Keratinocyte (primary cell): ENCODE measurements around the gene CTDSP1. TPM values are rescaled to one million over a fixed set of nuclear protein-coding genes. Genes with fewer than 3 reads are reported as not detected.
A peak's percentile ranks its signal among the peaks of the same experiment; 100 is the strongest.

Experiments
- DNase-seq: peaks from one replicate; pipeline ENCODE4 v3.0.0-alpha.2; 2011; ENCODE audit warnings: low read depth, missing footprints, low spot score
- FAIRE-seq: peaks from 2 replicates; lab custom pipeline; 2011; peaks lifted over from hg19 to GRCh38; lab: Jason Lieb, UNC
- H2AFZ ChIP-seq: 2 replicates; pipeline ENCODE4 v1.6.0; 2012; ENCODE audit warnings: low read length, control low read depth, inconsistent platforms; ENCODE audit not compliant: control insufficient read depth
- H3K27ac ChIP-seq: 2 replicates; pipeline ENCODE4 v1.5.1; 2011; ENCODE audit warnings: low read length; ENCODE audit not compliant: control insufficient read depth, insufficient read depth
- H3K27me3 ChIP-seq: 3 replicates; pipeline ENCODE4 v1.6.0; 2011; ENCODE audit warnings: low read length; ENCODE audit not compliant: control insufficient read depth, insufficient read depth; ENCODE audit errors: extremely low read depth
- H3K36me3 ChIP-seq, 2 experiments: 2 replicates in 1 of 2; 3 replicates in 1 of 2; pipeline ENCODE4 v1.5.1; 2011; ENCODE audit warnings: low read length in 2 of 2, mild to moderate bottlenecking in 1 of 2; ENCODE audit not compliant: control insufficient read depth in 2 of 2, insufficient read depth in 2 of 2; ENCODE audit errors: extremely low read depth in 1 of 2
- H3K4me1 ChIP-seq: 3 replicates; pipeline ENCODE4 v1.5.1; 2011; ENCODE audit warnings: low read length; ENCODE audit not compliant: control insufficient read depth, insufficient read depth; ENCODE audit errors: extremely low read depth
- H3K4me2 ChIP-seq: 3 replicates; pipeline ENCODE4 v1.6.0; 2011; ENCODE audit warnings: low read depth, low read length; ENCODE audit not compliant: control insufficient read depth, insufficient read depth; ENCODE audit errors: extremely low read depth
- H3K4me3 ChIP-seq, 3 experiments: fragments of 200-600 bp in 1 of 3; sonication (generic) in 1 of 3; 2 replicates in 2 of 3; 3 replicates in 1 of 3; pipeline ENCODE4 v1.5.1; 2011 to 2016; ENCODE audit warnings: low read length in 3 of 3, mild to moderate bottlenecking in 3 of 3, control low read depth in 2 of 3, inconsistent platforms in 1 of 3, low read depth in 1 of 3, mixed read lengths in 1 of 3, mixed run types in 1 of 3, moderate library complexity in 1 of 3; ENCODE audit not compliant: control insufficient read depth in 2 of 3, insufficient read depth in 2 of 3; ENCODE audit errors: extremely low read depth in 1 of 3
- H3K79me2 ChIP-seq: 2 replicates; pipeline ENCODE4 v1.6.0; 2012; ENCODE audit warnings: low read length; ENCODE audit not compliant: control insufficient read depth, insufficient read depth
- H3K9ac ChIP-seq: 3 replicates; pipeline ENCODE4 v1.6.0; 2011; ENCODE audit warnings: low read length; ENCODE audit not compliant: control insufficient read depth, insufficient read depth; ENCODE audit errors: extremely low read depth
- H3K9me1 ChIP-seq: 3 replicates; pipeline ENCODE4 v1.6.0; 2011; ENCODE audit warnings: low read length; ENCODE audit not compliant: control insufficient read depth, insufficient read depth; ENCODE audit errors: extremely low read depth
- H3K9me3 ChIP-seq: 2 replicates; pipeline ENCODE4 v1.5.1; 2012; ENCODE audit warnings: low read depth, low read length; ENCODE audit not compliant: control insufficient read depth
- H4K20me1 ChIP-seq: 3 replicates; pipeline ENCODE4 v1.6.0; 2011; ENCODE audit warnings: low read length; ENCODE audit not compliant: control insufficient read depth, insufficient read depth; ENCODE audit errors: extremely low read depth
- CTCF ChIP-seq, 3 experiments: IDR thresholded peaks in 1 of 3; conservative IDR thresholded peaks in 1 of 3; optimal IDR thresholded peaks in 1 of 3; 2 replicates in 2 of 3; 3 replicates in 1 of 3; pipeline versions ENCODE3 to v1.5.1; 2011; ENCODE audit warnings: low read length in 3 of 3, mild to moderate bottlenecking in 3 of 3, moderate library complexity in 2 of 3, control low read depth in 1 of 3, inconsistent platforms in 1 of 3; ENCODE audit not compliant: insufficient read depth in 2 of 3; ENCODE audit errors: extremely low read depth in 1 of 3
- EZH2 ChIP-seq: IDR thresholded peaks from one replicate; pipeline ENCODE4 v1.6.1; 2012; ENCODE audit warnings: inconsistent platforms, mild to moderate bottlenecking, low read length, moderate library complexity
- dilution Hi-C: fragments of 300-500 bp; cut with MboI; formaldehyde crosslinking; loops from one replicate; pipeline ENCODE4 v1.7.0; 2020; ENCODE audit warnings: low sequenced_read_pairs; ENCODE audit not compliant: extremely low pct_ligation_motif_present
- polyA minus RNA-seq, 3 experiments: library from RNA; depleted of rRNA, polyadenylated mRNA; stranded (reverse); fragments of >200 nt; gene quantifications; 1 replicate in 1 of 3; 2 replicates in 1 of 3; 3 replicates in 1 of 3; pipeline ENCODE4 v1.2.3, GENCODE V29; 2011
- polyA plus RNA-seq, 5 experiments: library from polyadenylated mRNA; depleted of rRNA in 3 of 5; stranded (reverse) in 3 of 5; stranded (forward) in 1 of 5; unstranded in 1 of 5; fragments of >200 nt; gene quantifications; 1 replicate in 1 of 5; 2 replicates in 3 of 5; 3 replicates in 1 of 5; pipeline versions ENCODE4 v1.2.1 to v1.2.3, GENCODE V29; 2011 to 2012; ENCODE audit warnings: missing spikeins in 2 of 5, low read depth in 1 of 5, low replicate concordance in 1 of 5

CTDSP1 gene
- polyA plus RNA-seq: 38.7 to 47.1 TPM (median 46.4 TPM) in 3 replicates
- polyA plus RNA-seq (2011; ENCODE audit: low read depth): 2.1 TPM
- polyA plus RNA-seq (2011; cell fraction: cytosol; rRNA removed): 32.1 and 48.6 TPM in 2 replicates
- polyA plus RNA-seq (2011; cell fraction: nucleus; rRNA removed): 47.4 and 62.3 TPM in 2 replicates
- 27.5 and 40.3 TPM in 2 replicates for polyA plus RNA-seq (2012; ENCODE audit: low replicate concordance)
- polyA minus RNA-seq: 54.2 to 141 TPM (median 62.4 TPM) in 3 replicates
- 56.6 TPM for polyA minus RNA-seq (2011; cell fraction: cytosol; rRNA and poly(A)+ RNA removed)
- 23.5 and 24.3 TPM in 2 replicates for polyA minus RNA-seq (2011; cell fraction: nucleus; rRNA and poly(A)+ RNA removed)

GRCh38 chr2:218399391-218400166 lies at the start of gene CTDSP1:
Gene CTDSP1 (plus strand): TSS chr2:218399868. CDS start chr2:218400091, 223 bp downstream.
- H3K9ac ChIP-seq: peak within 1 kb of the TSS; percentile 86
- no peaks in the 10 kb centered on the region for H3K27me3 ChIP-seq
- H4K20me1 ChIP-seq: no peaks in the 10 kb centered on the region
- H3K36me3 ChIP-seq: peaks cover 6 to 10% of the 10 kb centered on the region in 2 experiments
- H3K27ac ChIP-seq: peak within 1 kb of the TSS; percentile 84
- no peaks in the 10 kb centered on the region for H3K9me3 ChIP-seq
- peaks cover 26% of the 10 kb centered on the region for H3K79me2 ChIP-seq
- FAIRE-seq (no peak), DNase-seq (no peak)
- H2AFZ ChIP-seq: peak within 1 kb of the TSS; percentile 33
- H3K4me1 ChIP-seq: peaks cover 26% of the 10 kb centered on the region
- H3K4me2 ChIP-seq: peak within 1 kb of the TSS; percentile 90
- TF ChIP-seq CTCF (optimal IDR thresholded peaks at IDR 0.05 in 1 of 3, IDR thresholded peaks at IDR 0.05 in 1 of 3, conservative IDR thresholded peaks at IDR 0.05 in 1 of 3; ENCODE audit: extremely low read depth in 1 of 3, insufficient read depth in 2 of 3, low read length in 3 of 3): no peak
- TF ChIP-seq EZH2: no peak
- dilution Hi-C loops: no loop called here
- H3K4me3 ChIP-seq: peak within 1 kb of the TSS; percentile 81 to 95 (median 82)
- H3K9me1 ChIP-seq: no peaks in the 10 kb centered on the region

- Histone ChIP-seq H3K9me1 (no peaks in the 10 kb centered on the region), H3K4me2 (no peak overlapping the region), H3K27me3 (no peaks in the 10 kb centered on the region), H3K4me3 (no peak overlapping the region), H3K36me3 (no peaks in the 10 kb centered on the region), H3K9me3 (peaks cover 3% of the 10 kb centered on the region), H3K4me1 (no peaks in the 10 kb centered on the region), H4K20me1 (no peaks in the 10 kb centered on the region), H3K9ac (no peak overlapping the region), H3K27ac (no peak overlapping the region), H2AFZ (no peak overlapping the region), H3K79me2 (no peaks in the 10 kb centered on the region)
- dilution Hi-C loops: no loop called here
- TF ChIP-seq EZH2: no peak
- FAIRE-seq (no peak), DNase-seq (no peak)
Observed at GRCh38 chr2:218354045-218354444, 45.6 kb upstream of the CTDSP1 start.
